ENCODE measurements around the gene SFSWAP.

GRCh38 chr12:131724534-131724933 is 13.6 kb downstream of the SFSWAP start:
- no peak for TF ChIP-seq CTCF (IDR thresholded peaks at IDR 0.05)
- TF ChIP-seq POLR2A (IDR thresholded peaks at IDR 0.05) = no peak
- TF ChIP-seq EP300 (IDR thresholded peaks at IDR 0.05) = no peak

Data from sigmoid colon (tissue), 4 donors.